ENCODE measurements around the gene RIPOR3. TPM values are rescaled to one million over a fixed set of nuclear protein-coding genes. Genes with fewer than 3 reads are reported as not detected.

Gene RIPOR3
- polyA plus RNA-seq, 2 of the 4 experiments (the other 2 are of a cell fraction): 0.03 to 0.06 TPM

GRCh38 chr20:50572938-50573777 is 118.2 kb downstream of the RIPOR3 start:
- FAIRE-seq (no peak), DNase-seq (ENCODE audit: low read depth in 1 of 2, low spot score in 1 of 2) (no peak), ATAC-seq (no peak)
- 86% methylated on average over 6 of the region's 6 CpGs for WGBS (ENCODE audit: missing lambda C conversion rate)
- POLR2A ChIA-PET: no interaction called here
- H3K4me2 ChIP-seq: no peak overlapping the region
- no peak overlapping the region for H3K4me3 ChIP-seq
- TF ChIP-seq PHF8 (IDR thresholded peaks at IDR 0.05; ENCODE audit: borderline replicate concordance, low read depth): no peak
- TF ChIP-seq JUN (IDR thresholded peaks at IDR 0.05): no peak
- no peak for TF ChIP-seq CBX2 (IDR thresholded peaks at IDR 0.05; ENCODE audit: borderline replicate concordance, low read depth)
- no peak for TF ChIP-seq MYC (IDR thresholded peaks at IDR 0.05; ENCODE audit: borderline replicate concordance, low read length)
- no peak for TF ChIP-seq CHD2 (IDR thresholded peaks at IDR 0.05; ENCODE audit: low read length, partially characterized antibody)
- no peak for TF ChIP-seq GATA3 (IDR thresholded peaks at IDR 0.05; ENCODE audit: borderline replicate concordance)
- no peak for TF ChIP-seq TFCP2L1 (CRISPR knock-in tag; IDR thresholded peaks at IDR 0.05)
- no peak for TF ChIP-seq MAZ (IDR thresholded peaks at IDR 0.05; ENCODE audit: borderline replicate concordance, low read depth, low read length)
- TF ChIP-seq JUNB (IDR thresholded peaks at IDR 0.05): no peak
- TF ChIP-seq NR3C1 (IDR thresholded peaks at IDR 0.05): no peak
- no peak for TF ChIP-seq MAX (IDR thresholded peaks at IDR 0.05)
- TF ChIP-seq CBX8 (IDR thresholded peaks at IDR 0.05): no peak
- no peak for TF ChIP-seq POLR2AphosphoS2 (conservative IDR thresholded peaks at IDR 0.05; ENCODE audit: low read length)
- TF ChIP-seq HOXB13 (CRISPR knock-in tag; IDR thresholded peaks at IDR 0.05; ENCODE audit: low read depth): no peak
- no peak for TF ChIP-seq ZSCAN20 (CRISPR knock-in tag; IDR thresholded peaks at IDR 0.05)
- TF ChIP-seq BHLHE40 (IDR thresholded peaks at IDR 0.05; ENCODE audit: low read depth, low read length): no peak
- no peak for TF ChIP-seq HOXA7 (CRISPR knock-in tag; IDR thresholded peaks at IDR 0.05)
- no peak for TF ChIP-seq RAD21 (conservative IDR thresholded peaks at IDR 0.05 in 1 of 2, IDR thresholded peaks at IDR 0.05 in 1 of 2)
- peaks cover 11% of the 10 kb centered on the region; the same call in 1 of the 3 replicates for H3K4me1 ChIP-seq
- H3K27ac ChIP-seq: peak overlapping the region in 1 of 2 experiments; percentile 49; a peak in 3 of 6 replicates
- CTCF ChIA-PET: interaction anchor here (0.6 to 14.7 kb wide), 10 partner anchors 11 to 388 kb away, joined by 3 to 268 read pairs (median 22); partner anchors contain the start of genes BCAS4, CEBPB and PTPN1
- H3K9me3 ChIP-seq: no peaks in the 10 kb centered on the region

- POLR2A ChIA-PET: no interaction called here
- H3K4me3 ChIP-seq: no peak overlapping the region
- ATAC-seq (no peak), DNase-seq (ENCODE audit: low read depth in 1 of 2, low spot score in 1 of 2) (no peak), FAIRE-seq (no peak)
- no peak overlapping the region for H3K4me2 ChIP-seq
- CTCF ChIA-PET: interaction anchor here (1.5 to 14.7 kb wide), 3 partner anchors 10 to 386 kb away, joined by 4 to 268 read pairs (median 85); partner anchors contain the start of gene CEBPB
- TF ChIP-seq KDM1A (IDR thresholded peaks at IDR 0.05; ENCODE audit: low read depth): no peak
- no peak overlapping the region for H3K27ac ChIP-seq
- H3K4me1 ChIP-seq: peaks cover 11% of the 10 kb centered on the region; the same call in 1 of the 3 replicates
- H3K9me3 ChIP-seq: no peaks in the 10 kb centered on the region
- WGBS (ENCODE audit: missing lambda C conversion rate): 95% methylated on average over 2 of the region's 2 CpGs
Observed at GRCh38 chr20:50571466-50571865, 119.9 kb downstream of the RIPOR3 start.

GRCh38 chr20:50569864-50570836 is 121.2 kb downstream of the RIPOR3 start:
- ChIA-PET POLR2A (interaction anchor here (1.2 kb wide), 1 partner anchor 9 kb away, joined by 3 read pairs; no protein-coding TSS in a partner anchor), CTCF (interaction anchor here (0.7 to 14.7 kb wide), 9 partner anchors 8 to 401 kb away, joined by 3 to 268 read pairs (median 4); partner anchors contain the start of gene CEBPB)
- Histone ChIP-seq H3K4me3 (no peak overlapping the region), H3K27ac (peak overlapping the region in 1 of 2 experiments; percentile 5; a peak in 3 of 6 replicates), H3K4me2 (no peak overlapping the region), H3K9me3 (no peaks in the 10 kb centered on the region), H3K4me1 (peaks cover 11% of the 10 kb centered on the region; the same call in 1 of the 3 replicates)
- TF ChIP-seq BHLHE40 (IDR thresholded peaks at IDR 0.05; ENCODE audit: low read depth, low read length) (no peak), MAFK (IDR thresholded peaks at IDR 0.05; ENCODE audit: partially characterized antibody) (peak; percentile 71), SMC3 (IDR thresholded peaks at IDR 0.05) (peak; percentile 27; the same call in 1 of the 3 replicates), PBX3 (IDR thresholded peaks at IDR 0.05) (no peak), POLR2AphosphoS2 (conservative IDR thresholded peaks at IDR 0.05; ENCODE audit: low read length) (no peak), RAD21 (conservative IDR thresholded peaks at IDR 0.05 in 1 of 2, IDR thresholded peaks at IDR 0.05 in 1 of 2) (peak; percentile 45 to 61), EHF (CRISPR knock-in tag; IDR thresholded peaks at IDR 0.05) (no peak), ZSCAN20 (CRISPR knock-in tag; IDR thresholded peaks at IDR 0.05) (no peak), HDAC2 (IDR thresholded peaks at IDR 0.05) (no peak), BCL3 (IDR thresholded peaks at IDR 0.05) (no peak), NFE2L2 (conservative IDR thresholded peaks at IDR 0.05; ENCODE audit: low read length) (0 out of 2 replicates have a peak, but pooled peaks have one; percentile 32), CTCF (IDR thresholded peaks at IDR 0.05) (peak; percentile 29; the same call in 2 of the 3 replicates)
- peak in 1 of 2 experiments; percentile 54 for DNase-seq (ENCODE audit: low read depth in 1 of 2, low spot score in 1 of 2)
- ATAC-seq: peak; percentile 88 to 91
- FAIRE-seq: no peak
- WGBS (ENCODE audit: missing lambda C conversion rate): 89% methylated on average over 14 of the region's 14 CpGs
